AG04449 (cell line): ENCODE measurements around the gene SLC9A2.

Experiments used
- CTCF ChIA-PET: fragments of 350-600 bp; formaldehyde crosslinking; extraction: SDS; loops from one replicate; lab custom pipeline; 2021; ENCODE audit warnings: antibody characterized with exemption; lab: Yijun Ruan, JAX
- POLR2A ChIA-PET: fragments of 400-600, 350-600 bp; formaldehyde crosslinking; extraction: SDS; loops from one replicate; lab custom pipeline; 2020; ENCODE audit warnings: antibody characterized with exemption, inconsistent platforms; lab: Yijun Ruan, JAX
- DNase-seq: peaks from one replicate; pipeline ENCODE4 v3.0.0-alpha.2; 2010; ENCODE audit warnings: low read depth, low spot score
- H3K4me3 ChIP-seq: 2 replicates; pipeline ENCODE4 v1.5.1; 2011; ENCODE audit warnings: low read depth, mild to moderate bottlenecking, control low read depth, low read length
- TF ChIP-seq, protein P1 (sequence below): IDR thresholded peaks from one replicate; pipeline ENCODE4 v1.5.1; 2011; ENCODE audit warnings: mild to moderate bottlenecking, moderate library complexity, low read length, control low read depth, inconsistent platforms; ENCODE audit not compliant: insufficient read depth; ENCODE audit errors: missing control alignments

The SLC9A2 gene

DNA sequence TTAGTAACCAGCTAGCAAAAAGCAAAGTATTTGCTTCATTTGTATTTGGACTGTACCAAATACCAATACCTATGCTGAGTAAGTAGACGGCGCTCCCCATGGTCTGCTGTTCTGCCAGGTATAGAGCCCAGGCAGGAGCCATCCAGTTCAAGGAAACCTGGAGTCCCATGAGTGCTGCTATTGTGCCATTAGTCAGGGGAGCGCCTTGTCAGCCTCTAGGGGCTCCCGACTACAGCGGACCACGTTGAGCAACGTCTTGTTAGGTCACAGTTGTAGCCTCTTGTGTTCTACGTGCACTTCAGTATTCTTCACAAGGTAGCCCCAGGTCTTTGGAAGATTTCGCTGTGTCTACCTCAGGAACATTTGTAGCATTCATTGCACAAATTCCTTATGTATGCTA is 21.6 kb upstream of the SLC9A2 start:
- POLR2A ChIA-PET, result no interaction called here
- H3K4me3 ChIP-seq, result no peak overlapping the region
- CTCF ChIA-PET, result no interaction called here
- no peak for DNase-seq
- TF ChIP-seq, protein P1, sequence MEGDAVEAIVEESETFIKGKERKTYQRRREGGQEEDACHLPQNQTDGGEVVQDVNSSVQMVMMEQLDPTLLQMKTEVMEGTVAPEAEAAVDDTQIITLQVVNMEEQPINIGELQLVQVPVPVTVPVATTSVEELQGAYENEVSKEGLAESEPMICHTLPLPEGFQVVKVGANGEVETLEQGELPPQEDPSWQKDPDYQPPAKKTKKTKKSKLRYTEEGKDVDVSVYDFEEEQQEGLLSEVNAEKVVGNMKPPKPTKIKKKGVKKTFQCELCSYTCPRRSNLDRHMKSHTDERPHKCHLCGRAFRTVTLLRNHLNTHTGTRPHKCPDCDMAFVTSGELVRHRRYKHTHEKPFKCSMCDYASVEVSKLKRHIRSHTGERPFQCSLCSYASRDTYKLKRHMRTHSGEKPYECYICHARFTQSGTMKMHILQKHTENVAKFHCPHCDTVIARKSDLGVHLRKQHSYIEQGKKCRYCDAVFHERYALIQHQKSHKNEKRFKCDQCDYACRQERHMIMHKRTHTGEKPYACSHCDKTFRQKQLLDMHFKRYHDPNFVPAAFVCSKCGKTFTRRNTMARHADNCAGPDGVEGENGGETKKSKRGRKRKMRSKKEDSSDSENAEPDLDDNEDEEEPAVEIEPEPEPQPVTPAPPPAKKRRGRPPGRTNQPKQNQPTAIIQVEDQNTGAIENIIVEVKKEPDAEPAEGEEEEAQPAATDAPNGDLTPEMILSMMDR, result no peak

DNA sequence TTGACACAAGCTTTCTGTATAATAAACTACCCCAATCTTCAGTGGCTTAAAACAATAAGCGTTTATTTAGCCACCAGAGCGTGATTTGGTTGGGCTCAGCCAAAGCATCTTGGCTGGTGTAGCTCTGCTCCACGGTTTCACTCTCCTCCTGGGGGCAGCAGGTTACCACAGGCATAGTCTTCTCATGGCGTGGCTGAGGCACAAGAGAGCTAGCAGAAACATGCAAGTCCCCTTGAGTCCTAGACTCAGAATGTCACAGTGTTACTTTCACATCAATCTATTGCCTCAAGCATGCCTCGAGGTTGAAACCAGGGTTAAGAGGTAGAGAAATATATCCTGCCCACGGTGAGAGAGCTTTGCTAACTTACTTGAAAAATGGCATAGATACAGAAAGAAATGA is 19.9 kb upstream of the SLC9A2 start:
- no peak overlapping the region for H3K4me3 ChIP-seq
- DNase-seq, result no peak
- ChIA-PET CTCF (interaction anchor here (1.5 kb wide), 1 partner anchor 127 kb away, joined by 4 read pairs; the partner anchor contains the start of gene SLC9A4), POLR2A (no interaction called here)
- TF ChIP-seq, protein P1, result no peak

DNA sequence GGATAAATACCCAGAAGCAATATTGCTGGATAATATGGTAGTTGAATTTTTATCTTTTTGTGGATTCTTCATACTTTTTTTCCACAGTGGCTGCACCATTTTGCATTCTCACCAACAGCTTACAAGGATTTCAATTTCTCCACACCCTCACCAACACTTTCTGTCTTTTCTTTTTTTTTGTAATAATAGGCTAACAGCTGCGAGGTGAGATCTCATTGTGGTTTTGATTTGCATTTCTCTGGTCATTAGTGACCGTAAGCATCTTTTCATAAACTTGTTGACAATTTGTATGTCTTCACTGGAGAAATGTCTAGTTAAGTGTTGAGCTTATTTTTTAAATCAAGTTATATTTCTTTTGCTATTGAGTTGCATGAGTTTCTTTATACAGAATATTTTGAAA is 17.6 kb upstream of the SLC9A2 start:
- no peak for DNase-seq
- no peak overlapping the region for H3K4me3 ChIP-seq
- ChIA-PET POLR2A (no interaction called here), CTCF (interaction anchor here (0.6 to 1.0 kb wide), 2 partner anchors 16 to 129 kb away, joined by 3 to 4 read pairs; partner anchors contain the start of gene SLC9A4)
- TF ChIP-seq, protein P1, result no peak

DNA sequence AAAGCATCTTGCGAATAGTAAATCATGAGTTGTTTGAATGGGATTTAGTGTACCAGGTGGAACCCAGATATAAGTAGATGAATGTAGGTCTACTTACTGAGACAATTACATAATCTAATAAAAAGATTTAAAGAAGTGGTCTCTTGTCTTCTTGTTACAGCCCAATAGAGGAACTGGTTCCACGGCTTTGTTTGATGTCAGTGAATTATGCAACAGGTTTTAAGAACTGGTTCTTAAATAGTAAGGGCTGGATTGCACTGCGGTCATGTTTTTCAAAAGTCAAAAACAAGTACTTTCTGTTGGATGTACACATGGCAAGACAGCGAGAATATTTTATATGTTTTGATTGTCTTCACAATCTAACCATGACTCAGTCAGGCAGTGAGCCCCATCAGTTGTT is 15.4 kb upstream of the SLC9A2 start:
- ChIA-PET POLR2A (no interaction called here), CTCF (interaction anchor here (1.5 kb wide), 1 partner anchor 11 kb away, joined by 3 read pairs; no protein-coding TSS in a partner anchor)
- DNase-seq, result no peak
- TF ChIP-seq, protein P1, result no peak
- H3K4me3 ChIP-seq, result no peak overlapping the region

DNA sequence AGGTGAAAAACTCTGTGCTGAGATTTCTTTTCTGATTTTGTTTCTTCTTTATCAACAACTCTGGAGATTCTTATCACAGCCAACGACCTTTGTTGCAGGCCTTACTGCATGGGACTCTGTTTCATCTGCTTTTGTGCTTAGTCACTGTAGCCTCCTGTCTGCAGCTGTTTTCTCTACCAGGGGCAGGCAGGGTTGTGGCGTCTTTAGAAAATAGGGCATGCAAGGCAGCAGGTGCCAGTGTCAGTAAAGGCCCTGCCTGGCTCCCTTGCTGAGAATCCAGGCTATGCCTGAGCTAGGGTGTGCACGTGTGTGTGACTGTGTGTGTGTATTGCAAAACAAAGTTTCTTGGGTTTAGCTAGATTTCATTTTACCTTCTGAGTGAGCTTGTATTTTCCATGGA is 14.6 kb upstream of the SLC9A2 start:
- POLR2A ChIA-PET, result no interaction called here
- TF ChIP-seq, protein P1, result no peak
- DNase-seq, result no peak
- H3K4me3 ChIP-seq, result no peak overlapping the region
- CTCF ChIA-PET, result interaction anchor here (1.9 kb wide), 1 partner anchor 11 kb away, joined by 10 read pairs; no protein-coding TSS in a partner anchor

DNA sequence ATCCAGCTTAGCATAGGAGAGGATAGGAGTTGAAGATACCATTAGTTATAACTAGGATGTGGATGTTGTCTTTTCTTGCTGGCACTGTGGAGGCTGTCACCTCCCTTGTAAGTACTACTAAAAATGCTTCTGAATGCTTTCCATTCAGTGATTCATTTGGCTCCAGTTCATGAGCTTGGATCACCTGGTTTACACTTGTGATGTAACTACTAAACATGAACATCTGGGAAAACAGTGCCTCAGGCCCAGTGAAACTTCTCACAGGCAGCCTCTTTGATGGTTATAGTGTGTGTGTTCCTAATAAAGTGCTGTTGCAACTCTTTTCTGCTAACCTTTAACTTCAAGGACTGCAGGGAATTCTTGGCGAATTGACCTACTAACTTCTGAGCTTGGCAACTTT is 13.0 kb upstream of the SLC9A2 start:
- H3K4me3 ChIP-seq, result no peak overlapping the region
- TF ChIP-seq, protein P1, result no peak
- POLR2A ChIA-PET, result no interaction called here
- CTCF ChIA-PET, result interaction anchor here (0.6 kb wide), 1 partner anchor 133 kb away, joined by 3 read pairs; no protein-coding TSS in a partner anchor
- DNase-seq, result no peak
